ENCODE data around the gene PALM3. TPM values are rescaled to one million over a fixed set of nuclear protein-coding genes. Genes with fewer than 3 reads are reported as not detected.

PALM3 gene
- total RNA-seq, 1 donor from 2014 or later, result not detected

DNA sequence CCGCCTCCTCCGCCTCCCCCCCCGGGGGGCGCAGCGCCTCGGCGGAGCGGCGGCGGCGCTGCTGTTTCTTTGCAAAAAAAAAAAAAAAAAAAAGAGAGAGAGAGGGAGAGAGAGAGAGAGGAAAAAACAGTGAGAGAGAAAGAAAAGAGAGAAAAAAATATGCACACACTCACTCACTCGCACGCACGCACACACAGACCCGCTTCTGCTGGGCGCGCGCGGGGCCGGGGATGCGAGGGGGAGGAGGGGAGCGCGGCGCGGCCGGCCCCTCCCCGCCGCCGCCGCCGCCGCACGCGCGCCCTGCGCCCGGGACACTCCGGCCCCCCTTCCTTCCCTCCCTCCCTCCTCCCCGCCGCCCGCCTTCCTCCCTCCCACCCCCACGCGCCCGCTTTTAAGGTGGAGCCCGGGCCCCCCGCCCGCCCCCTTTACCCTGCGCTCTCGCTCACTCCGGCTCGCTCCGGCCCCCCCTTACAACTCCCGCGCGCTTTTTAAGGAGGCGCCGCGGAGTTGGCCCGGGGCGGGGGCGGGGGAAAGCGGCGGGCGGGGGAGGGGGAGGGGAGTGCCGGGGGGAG lies 28.7 kb upstream of the PALM3 start, which contains the start of gene SAMD1:
Gene SAMD1, minus strand, starts transcription at position 243 of the 572 bp plus-strand sequence.
- Histone ChIP-seq H3K27ac (ENCODE audit: low read depth, low read length) (peak within 1 kb of the TSS; percentile 93), H3K9me3 (ENCODE audit: control insufficient read depth in 3 of 3, low read length in 3 of 3) (peaks cover 0 to 8% (median 4%) of the 10 kb centered on the region in 3 donors), H3K4me3 (ENCODE audit: low read length in 3 of 3) (peak within 1 kb of the TSS; percentile 83 to 87 (median 86)), H3K27me3 (ENCODE audit: control insufficient read depth in 3 of 3, insufficient read depth in 3 of 3, low read length in 3 of 3) (no peaks in the 10 kb centered on the region), H3K4me1 (ENCODE audit: control insufficient read depth in 3 of 3, insufficient read depth in 3 of 3, low read length in 3 of 3) (peaks cover 3 to 8% (median 7%) of the 10 kb centered on the region in 3 donors), H3K36me3 (ENCODE audit: control insufficient read depth in 3 of 3, insufficient read depth in 3 of 3, low read length in 3 of 3) (peaks cover 12 to 27% (median 14%) of the 10 kb centered on the region in 3 donors), H3K9ac (ENCODE audit: low read depth in 1 of 3, low read length in 3 of 3) (peak within 1 kb of the TSS; percentile 69 to 89 (median 87))

DNA sequence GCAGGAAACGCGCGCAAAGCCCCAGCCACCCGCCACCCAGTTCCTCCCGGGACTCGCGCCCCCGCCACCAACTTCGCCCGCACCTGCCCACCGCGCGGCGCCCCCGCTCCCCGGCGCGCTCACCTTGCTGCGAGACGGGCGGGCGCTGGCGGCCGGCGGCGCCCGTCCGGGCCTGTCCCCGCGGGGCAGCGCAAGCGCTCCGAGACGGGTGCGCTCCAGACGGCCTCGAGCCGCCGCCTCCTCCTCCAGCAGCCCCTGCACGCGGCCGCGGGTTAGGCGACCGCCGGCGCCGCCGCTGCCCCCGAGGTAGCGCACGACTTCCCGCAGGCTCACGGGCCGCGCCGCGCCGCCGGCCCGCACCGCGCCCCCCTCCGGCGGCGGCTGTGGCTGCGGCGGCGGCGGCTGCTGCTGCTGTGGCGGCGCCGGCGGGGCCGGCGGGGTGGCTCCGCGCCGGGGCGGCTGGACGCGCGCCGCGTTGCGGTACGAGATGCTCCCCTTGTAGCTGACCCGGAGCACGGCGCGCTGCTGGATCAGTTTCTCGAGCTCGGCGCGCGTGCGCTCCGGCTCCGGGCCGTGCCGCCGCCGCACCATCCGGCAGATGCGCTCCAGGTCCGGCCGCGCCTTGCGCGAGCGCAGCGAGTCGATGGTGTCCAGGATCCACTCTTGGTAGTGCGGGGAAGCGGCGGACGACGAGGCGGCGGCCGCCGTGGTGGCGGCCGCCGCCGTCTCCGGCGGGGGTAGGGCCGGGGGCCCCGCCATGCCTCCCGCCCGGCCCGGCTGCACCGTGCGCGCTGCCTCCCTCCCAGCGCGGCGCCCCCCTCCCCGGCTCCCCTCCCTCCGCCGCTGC lies 28.0 kb upstream of the PALM3 start:
- Histone ChIP-seq H3K27ac (ENCODE audit: low read depth, low read length) (peak overlapping the region; percentile 19), H3K27me3 (ENCODE audit: control insufficient read depth in 3 of 3, insufficient read depth in 3 of 3, low read length in 3 of 3) (no peaks in the 10 kb centered on the region), H3K9ac (ENCODE audit: low read depth in 1 of 3, low read length in 3 of 3) (peak overlapping the region in 2 of 3 donors; percentile 14 to 69), H3K4me3 (ENCODE audit: low read length in 3 of 3) (peak overlapping the region in 2 of 3 donors; percentile 68), H3K36me3 (ENCODE audit: control insufficient read depth in 3 of 3, insufficient read depth in 3 of 3, low read length in 3 of 3) (peaks cover 12 to 27% (median 14%) of the 10 kb centered on the region in 3 donors), H3K9me3 (ENCODE audit: control insufficient read depth in 3 of 3, low read length in 3 of 3) (peaks cover 0 to 8% (median 4%) of the 10 kb centered on the region in 3 donors), H3K4me1 (ENCODE audit: control insufficient read depth in 3 of 3, insufficient read depth in 3 of 3, low read length in 3 of 3) (peaks cover 3 to 8% (median 7%) of the 10 kb centered on the region in 3 donors)

DNA sequence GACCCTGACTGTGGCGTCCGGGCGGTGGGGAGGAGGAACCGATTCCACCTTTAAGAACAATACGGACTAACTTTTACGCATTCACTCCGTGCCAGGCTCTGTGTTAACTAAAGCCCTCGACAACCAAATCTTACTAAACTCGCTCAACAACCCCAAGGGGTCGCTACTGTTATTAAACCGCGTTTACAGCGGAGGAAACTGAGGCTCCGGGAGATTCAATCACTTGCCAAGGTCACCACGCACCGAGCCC lies 27.5 kb upstream of the PALM3 start:
- Histone ChIP-seq H3K9ac (ENCODE audit: low read depth in 1 of 3, low read length in 3 of 3) (peak overlapping the region in 2 of 3 donors; percentile 14 to 69), H3K4me3 (ENCODE audit: low read length in 3 of 3) (peak overlapping the region in 2 of 3 donors; percentile 52 to 57), H3K36me3 (ENCODE audit: control insufficient read depth in 3 of 3, insufficient read depth in 3 of 3, low read length in 3 of 3) (peaks cover 10 to 23% (median 12%) of the 10 kb centered on the region in 3 donors), H3K27me3 (ENCODE audit: control insufficient read depth in 3 of 3, insufficient read depth in 3 of 3, low read length in 3 of 3) (no peaks in the 10 kb centered on the region), H3K9me3 (ENCODE audit: control insufficient read depth in 3 of 3, low read length in 3 of 3) (peaks cover 0 to 8% (median 4%) of the 10 kb centered on the region in 3 donors), H3K27ac (ENCODE audit: low read depth, low read length) (peak overlapping the region; percentile 19), H3K4me1 (ENCODE audit: control insufficient read depth in 3 of 3, insufficient read depth in 3 of 3, low read length in 3 of 3) (peaks cover 3 to 8% (median 7%) of the 10 kb centered on the region in 3 donors)

DNA sequence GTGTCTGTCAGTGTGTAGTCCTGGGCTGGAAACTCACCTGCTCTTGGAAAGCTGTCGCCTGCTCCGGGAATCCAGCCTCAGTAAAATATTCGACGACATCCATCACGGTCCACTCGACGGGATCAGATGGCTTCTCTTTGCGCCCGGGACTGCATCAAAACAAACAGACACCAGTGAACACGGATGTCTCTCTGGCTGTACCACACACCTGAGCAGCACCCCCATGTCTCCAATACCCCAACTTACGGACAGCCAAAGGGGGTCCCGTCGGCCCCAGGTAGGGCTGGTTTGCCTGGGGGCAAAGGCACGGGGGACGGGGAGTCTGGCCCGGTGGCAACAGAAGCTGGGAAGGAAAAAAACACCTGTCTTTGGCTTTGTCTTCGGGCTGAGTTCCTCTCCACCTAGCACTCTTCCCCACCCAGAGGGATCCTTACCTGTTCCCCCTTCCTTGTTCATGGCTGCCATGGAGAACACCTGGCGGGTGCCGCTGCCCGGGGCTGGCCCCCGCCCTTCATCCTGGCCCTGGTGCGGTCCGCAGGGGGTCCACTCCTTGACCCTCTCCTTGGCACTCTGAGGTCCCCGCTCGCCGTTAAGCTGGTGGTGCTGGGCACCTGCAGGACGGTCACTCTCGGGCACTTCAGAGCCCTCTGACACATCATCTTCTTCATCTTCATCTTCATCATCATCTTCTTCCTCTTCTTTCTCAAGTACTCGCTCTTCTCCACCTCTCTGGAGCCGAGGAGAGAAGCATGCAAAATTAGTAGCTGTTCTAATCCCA lies 26.9 kb upstream of the PALM3 start:
- H3K36me3 ChIP-seq (ENCODE audit: control insufficient read depth in 3 of 3, insufficient read depth in 3 of 3, low read length in 3 of 3), result peaks cover 10 to 22% (median 12%) of the 10 kb centered on the region in 3 donors
- H3K9ac ChIP-seq (ENCODE audit: low read depth in 1 of 3, low read length in 3 of 3), result peak overlapping the region in 1 of 3 donors; percentile 69
- H3K9me3 ChIP-seq (ENCODE audit: control insufficient read depth in 3 of 3, low read length in 3 of 3), result peaks cover 0 to 8% (median 4%) of the 10 kb centered on the region in 3 donors
- peak overlapping the region; percentile 19 for H3K27ac ChIP-seq (ENCODE audit: low read depth, low read length)
- H3K4me1 ChIP-seq (ENCODE audit: control insufficient read depth in 3 of 3, insufficient read depth in 3 of 3, low read length in 3 of 3), result peaks cover 3 to 8% (median 7%) of the 10 kb centered on the region in 3 donors
- H3K27me3 ChIP-seq (ENCODE audit: control insufficient read depth in 3 of 3, insufficient read depth in 3 of 3, low read length in 3 of 3), result no peaks in the 10 kb centered on the region
- H3K4me3 ChIP-seq (ENCODE audit: low read length in 3 of 3), result peak overlapping the region in 1 of 3 donors; percentile 52

DNA sequence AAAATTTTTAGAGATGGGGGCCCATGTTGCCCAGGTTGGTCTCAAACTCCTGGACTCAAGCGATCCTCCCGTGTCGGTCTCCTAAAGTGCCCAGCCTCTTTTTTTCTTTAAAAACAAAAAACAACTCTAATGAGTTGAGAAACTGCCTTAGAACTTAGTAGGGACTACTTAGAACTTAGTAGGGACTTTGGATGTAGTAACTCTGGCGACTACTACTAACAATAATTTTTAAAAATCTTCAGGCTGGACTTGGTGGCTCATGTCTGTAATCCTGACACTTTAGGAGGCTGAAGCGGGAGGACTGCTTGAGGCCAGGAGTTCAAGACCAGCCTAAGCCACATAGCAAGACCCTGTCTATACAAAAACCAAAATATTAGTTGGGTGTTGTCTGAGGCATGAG lies 24.2 kb upstream of the PALM3 start:
- Histone ChIP-seq H3K4me3 (ENCODE audit: low read length in 3 of 3) (no peak overlapping the region), H3K9me3 (ENCODE audit: control insufficient read depth in 3 of 3, low read length in 3 of 3) (no peaks in the 10 kb centered on the region), H3K4me1 (ENCODE audit: control insufficient read depth in 3 of 3, insufficient read depth in 3 of 3, low read length in 3 of 3) (peaks cover 9 to 17% (median 11%) of the 10 kb centered on the region in 3 donors), H3K36me3 (ENCODE audit: control insufficient read depth in 3 of 3, insufficient read depth in 3 of 3, low read length in 3 of 3) (peaks cover 8 to 16% (median 10%) of the 10 kb centered on the region in 3 donors), H3K27ac (ENCODE audit: low read depth, low read length) (no peak overlapping the region), H3K27me3 (ENCODE audit: control insufficient read depth in 3 of 3, insufficient read depth in 3 of 3, low read length in 3 of 3) (no peaks in the 10 kb centered on the region), H3K9ac (ENCODE audit: low read depth in 1 of 3, low read length in 3 of 3) (no peak overlapping the region)

DNA sequence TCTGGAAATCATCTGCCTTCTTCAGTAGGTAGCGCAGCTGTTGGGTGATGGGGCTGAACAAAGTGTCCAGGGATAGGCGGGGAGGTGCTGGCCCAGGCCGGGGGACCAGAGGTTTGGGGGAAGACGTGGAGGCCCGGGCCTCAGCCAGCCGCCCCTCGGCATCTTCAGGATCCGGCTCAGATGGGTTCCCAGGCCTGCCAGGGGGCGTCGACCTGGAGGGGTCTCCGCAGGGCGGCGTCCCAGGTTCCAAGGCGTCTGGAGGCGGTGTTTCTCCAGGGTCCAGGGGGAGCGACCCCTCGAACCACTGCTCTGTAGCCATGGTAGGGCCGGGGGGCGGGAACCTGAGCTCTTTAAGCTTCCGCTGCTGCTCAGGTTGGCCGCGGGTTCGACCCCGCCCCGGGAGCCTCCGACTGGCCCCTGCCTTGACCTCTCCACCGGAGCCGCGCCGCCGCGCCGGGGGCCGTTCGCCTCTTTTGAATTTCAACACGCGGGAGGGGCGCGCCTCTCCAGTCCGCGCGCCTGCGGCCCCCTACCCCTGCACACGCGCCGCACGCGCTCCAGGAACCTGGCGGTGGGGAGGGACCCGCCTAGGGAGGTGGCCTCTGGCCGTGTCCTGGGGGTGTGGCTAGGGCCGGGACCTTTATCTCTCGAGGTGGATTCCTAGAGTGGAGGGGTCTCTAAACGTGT lies 23.6 kb upstream of the PALM3 start, which contains the start of gene C19orf67:
Gene C19orf67, minus strand, starts transcription at position 475 of the 687 bp plus-strand sequence. Its CDS starts 156 bp downstream, at position 319.
- Histone ChIP-seq H3K9me3 (ENCODE audit: control insufficient read depth in 3 of 3, low read length in 3 of 3) (no peaks in the 10 kb centered on the region), H3K27me3 (ENCODE audit: control insufficient read depth in 3 of 3, insufficient read depth in 3 of 3, low read length in 3 of 3) (no peaks in the 10 kb centered on the region)

DNA sequence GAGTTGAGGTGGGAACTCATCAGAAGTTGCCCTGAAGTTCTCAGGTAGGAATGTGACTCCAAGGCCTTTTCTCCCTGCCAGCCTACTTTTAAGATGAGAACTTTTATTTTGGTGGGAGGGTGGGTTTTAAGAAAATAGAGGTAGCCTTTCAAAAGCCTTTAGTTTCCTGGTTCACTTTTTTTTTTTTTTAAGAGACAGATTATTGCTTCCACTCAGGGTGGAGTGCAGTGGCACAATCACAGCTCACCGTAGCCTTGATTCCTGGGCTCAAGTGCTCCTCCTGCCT lies 20.7 kb upstream of the PALM3 start:
- H3K27me3 ChIP-seq (ENCODE audit: control insufficient read depth in 3 of 3, insufficient read depth in 3 of 3, low read length in 3 of 3), result no peaks in the 10 kb centered on the region
- H3K9me3 ChIP-seq (ENCODE audit: control insufficient read depth in 3 of 3, low read length in 3 of 3), result no peaks in the 10 kb centered on the region
- H3K9ac ChIP-seq (ENCODE audit: low read depth in 1 of 3, low read length in 3 of 3), result peak overlapping the region; percentile 90 to 97 (median 91)
- peaks cover 13 to 21% (median 13%) of the 10 kb centered on the region in 3 donors for H3K4me1 ChIP-seq (ENCODE audit: control insufficient read depth in 3 of 3, insufficient read depth in 3 of 3, low read length in 3 of 3)
- peaks cover 0 to 3% (median 0%) of the 10 kb centered on the region in 3 donors for H3K36me3 ChIP-seq (ENCODE audit: control insufficient read depth in 3 of 3, insufficient read depth in 3 of 3, low read length in 3 of 3)
- H3K4me3 ChIP-seq (ENCODE audit: low read length in 3 of 3), result peak overlapping the region in 1 of 3 donors; percentile 94
- no peak overlapping the region for H3K27ac ChIP-seq (ENCODE audit: low read depth, low read length)

More for the DNA sequence above, 23.6 kb upstream of the PALM3 start, which contains the start of gene C19orf67:
- Histone ChIP-seq H3K4me1 (ENCODE audit: control insufficient read depth in 3 of 3, insufficient read depth in 3 of 3, low read length in 3 of 3) (peaks cover 11 to 22% (median 13%) of the 10 kb centered on the region in 3 donors), H3K4me3 (ENCODE audit: low read length in 3 of 3) (no peak within 1 kb of the TSS), H3K27ac (ENCODE audit: low read depth, low read length) (no peak within 1 kb of the TSS), H3K9ac (ENCODE audit: low read depth in 1 of 3, low read length in 3 of 3) (no peak within 1 kb of the TSS), H3K36me3 (ENCODE audit: control insufficient read depth in 3 of 3, insufficient read depth in 3 of 3, low read length in 3 of 3) (peaks cover 8 to 16% (median 10%) of the 10 kb centered on the region in 3 donors)

DNA sequence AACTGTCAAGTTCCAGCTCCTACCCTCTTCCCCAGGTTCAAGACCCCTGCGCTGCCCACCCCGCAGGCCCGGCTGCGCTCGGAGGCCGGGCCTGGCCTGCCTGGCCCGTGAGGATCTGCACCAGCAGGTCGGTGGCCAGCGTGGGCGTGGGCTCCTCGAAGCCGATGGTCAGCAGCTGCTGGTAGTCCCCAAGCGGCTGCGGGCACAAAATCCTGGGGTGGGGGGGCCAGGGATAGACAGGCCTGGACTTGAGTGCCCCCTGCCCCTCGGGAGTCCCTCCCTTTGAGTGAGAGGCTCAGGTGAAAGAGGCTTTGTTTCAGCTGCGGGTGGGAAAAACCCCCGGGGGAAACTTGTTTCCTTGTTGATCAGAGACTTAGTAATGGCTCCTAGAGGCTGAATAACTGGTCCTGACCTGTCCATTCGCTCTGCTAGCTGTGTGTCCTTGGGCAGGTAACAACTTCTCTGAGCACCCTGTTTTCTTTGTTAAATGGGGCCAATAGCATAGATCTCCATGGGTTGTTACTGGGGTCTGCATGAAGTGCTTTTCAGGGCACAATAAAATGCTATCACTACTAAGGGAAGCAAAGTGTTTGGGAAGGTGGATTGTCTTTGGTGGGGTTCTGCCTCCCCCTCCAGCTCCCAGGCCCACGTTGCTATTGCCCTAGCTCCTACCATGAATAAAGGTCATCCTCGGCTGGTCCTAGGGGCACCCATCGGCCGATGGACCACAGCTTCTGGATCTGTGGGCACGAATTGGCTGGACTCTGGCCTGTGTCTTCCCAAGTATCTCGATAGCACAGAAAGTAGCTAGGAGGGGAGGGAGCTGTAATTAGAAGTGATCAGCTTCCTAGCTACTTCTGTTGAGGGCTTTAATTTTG lies 20.2 kb upstream of the PALM3 start:
- Histone ChIP-seq H3K4me3 (ENCODE audit: low read length in 3 of 3) (peak overlapping the region; percentile 91 to 94 (median 94)), H3K9me3 (ENCODE audit: control insufficient read depth in 3 of 3, low read length in 3 of 3) (no peaks in the 10 kb centered on the region), H3K36me3 (ENCODE audit: control insufficient read depth in 3 of 3, insufficient read depth in 3 of 3, low read length in 3 of 3) (peaks cover 0 to 3% (median 0%) of the 10 kb centered on the region in 3 donors), H3K27me3 (ENCODE audit: control insufficient read depth in 3 of 3, insufficient read depth in 3 of 3, low read length in 3 of 3) (no peaks in the 10 kb centered on the region), H3K4me1 (ENCODE audit: control insufficient read depth in 3 of 3, insufficient read depth in 3 of 3, low read length in 3 of 3) (peaks cover 13 to 21% (median 13%) of the 10 kb centered on the region in 3 donors), H3K9ac (ENCODE audit: low read depth in 1 of 3, low read length in 3 of 3) (peak overlapping the region; percentile 90 to 97 (median 91)), H3K27ac (ENCODE audit: low read depth, low read length) (peak overlapping the region; percentile 93)

All from skeletal muscle tissue (tissue), 4 donors.